HCT116 (cell line): ENCODE measurements around the gene TCTA. TPM values are rescaled to one million over a fixed set of nuclear protein-coding genes. Genes with fewer than 3 reads are reported as not detected.

Experiments used
- ATAC-seq: fragments of 200-7000 bp; cut with Tn5 transposase; 2 replicates; pipeline ENCODE4 v1.9.1; 2020; ENCODE audit warnings: mild to moderate bottlenecking, moderate library complexity
- BruUV-seq: library from RNA; stranded (reverse); fragments of 400-500 nt; replicated peaks from 2 replicates; lab custom pipeline; 2021; lab: Mats Ljungman, UMichigan
- CTCF ChIA-PET: fragments of 300-600 bp; sonication (Branson Sonifier 250); formaldehyde crosslinking; loops from one replicate; lab custom pipeline; 2021; ENCODE audit warnings: antibody characterized with exemption; lab: Charles Lee
- POLR2A ChIA-PET: fragments of 300-600, 350-600 bp; sonication (Branson Sonifier 250); formaldehyde crosslinking; loops from one replicate; lab custom pipeline; 2021; ENCODE audit warnings: antibody characterized with exemption; lab: Charles Lee
- RAD21 ChIA-PET, 2 experiments: fragments of 300-600 bp; sonication (Branson Sonifier 250); formaldehyde crosslinking; loops; one replicate each; lab custom pipeline; 2023; ENCODE audit warnings: low total read pairs in 2 of 2; ENCODE audit not compliant: uncharacterized antibody in 2 of 2, unreplicated experiment in 2 of 2, low non-redundant PET in 1 of 2; lab: Charles Lee
- DNase-seq: peaks from one replicate; pipeline ENCODE4 v3.0.0-alpha.2; 2010; ENCODE audit warnings: low read depth, low spot score
- H2AFZ ChIP-seq: fragments of 200-600 bp; shearing (Covaris generic), sonication (generic); 2 replicates; pipeline ENCODE4 v1.6.1; 2017; ENCODE audit warnings: low read depth, mixed run types, mixed read lengths, antibody characterized with exemption, low read length; ENCODE audit not compliant: poor library complexity, severe bottlenecking
- H3K27ac ChIP-seq: 2 replicates; pipeline ENCODE4 v1.5.1; 2012; ENCODE audit warnings: low read depth, low read length
- H3K27me3 ChIP-seq: fragments of 200-600 bp; sonication (generic); 2 replicates; pipeline ENCODE4 v1.6.1; 2016; ENCODE audit warnings: mixed run types, low read length, mixed read lengths; ENCODE audit not compliant: insufficient read depth
- H3K36me3 ChIP-seq, 2 experiments: fragments of 200-500 bp in 1 of 2; fragments of 200-600 bp in 1 of 2; sonication (Bioruptor generic) in 1 of 2; sonication (generic) in 1 of 2; 2 replicates each; pipeline versions ENCODE4 v1.5.1 to v1.6.1; 2014 to 2016; ENCODE audit warnings: low read length in 2 of 2, inconsistent platforms in 1 of 2, mixed read lengths in 1 of 2, mixed run types in 1 of 2; ENCODE audit not compliant: insufficient read depth in 2 of 2, control insufficient read depth in 1 of 2
- H3K4me1 ChIP-seq, 2 experiments: fragments of 200-600 bp in 1 of 2; sonication (generic) in 1 of 2; 2 replicates each; pipeline versions ENCODE4 v1.5.1 to v1.6.1; 2012 to 2017; ENCODE audit warnings: low read length in 2 of 2, inconsistent platforms in 1 of 2, mild to moderate bottlenecking in 1 of 2, mixed read lengths in 1 of 2, mixed run types in 1 of 2, moderate library complexity in 1 of 2; ENCODE audit not compliant: insufficient read depth in 2 of 2, control insufficient read depth in 1 of 2
- H3K4me2 ChIP-seq: fragments of 200-600 bp; sonication (generic); 2 replicates; pipeline ENCODE4 v1.6.1; 2017; ENCODE audit warnings: mixed run types, low read length, mixed read lengths
- H3K4me3 ChIP-seq, 2 experiments: fragments of 200-600 bp in 1 of 2; sonication (generic) in 1 of 2; replicated peaks in 1 of 2; 2 replicates each; pipeline ENCODE4 v1.5.1; 2011 to 2016; ENCODE audit warnings: low read length in 2 of 2, control low read depth in 1 of 2, low read depth in 1 of 2, mild to moderate bottlenecking in 1 of 2, mixed read lengths in 1 of 2, mixed run types in 1 of 2
- H3K79me2 ChIP-seq: fragments of 200-600 bp; sonication (generic); 2 replicates; pipeline ENCODE4 v1.6.1; 2017; ENCODE audit warnings: mild to moderate bottlenecking, mixed run types, low read length, moderate library complexity, mixed read lengths; ENCODE audit not compliant: insufficient read depth
- H3K9ac ChIP-seq: fragments of 200-600 bp; sonication (generic); 2 replicates; pipeline ENCODE4 v1.6.1; 2016; ENCODE audit warnings: low read length, mixed read lengths
- H3K9me2 ChIP-seq: fragments of 200-600 bp; sonication (generic), shearing (Covaris generic); 2 replicates; pipeline ENCODE4 v1.6.1; 2017; ENCODE audit warnings: mixed run types, mild to moderate bottlenecking, moderate library complexity; ENCODE audit not compliant: insufficient read depth
- H3K9me3 ChIP-seq, 2 experiments: fragments of 200-500 bp in 1 of 2; fragments of 200-600 bp in 1 of 2; sonication (Bioruptor generic) in 1 of 2; sonication (generic) in 1 of 2; 2 replicates each; pipeline ENCODE4 v1.6.1; 2014 to 2017; ENCODE audit warnings: low read length in 2 of 2, mixed read lengths in 2 of 2, inconsistent platforms in 1 of 2, low read depth in 1 of 2, mild to moderate bottlenecking in 1 of 2, mixed run types in 1 of 2, moderate library complexity in 1 of 2; ENCODE audit not compliant: control insufficient read depth in 1 of 2, insufficient read depth in 1 of 2
- H4K20me1 ChIP-seq: fragments of 200-600 bp; sonication (generic), shearing (Covaris generic); 2 replicates; pipeline ENCODE4 v1.6.1; 2017; ENCODE audit warnings: mixed run types, mild to moderate bottlenecking, moderate library complexity; ENCODE audit not compliant: insufficient read depth
- ATF3 ChIP-seq: IDR thresholded peaks from 2 replicates; pipeline ENCODE4 v1.6.1; 2012
- CEBPB ChIP-seq: IDR thresholded peaks from 2 replicates; pipeline ENCODE4 v1.6.1; 2012; ENCODE audit warnings: low read depth
- EGR1 ChIP-seq: IDR thresholded peaks from 2 replicates; pipeline ENCODE4 v1.6.1; 2012; ENCODE audit warnings: low read depth
- EZH2phosphoT487 ChIP-seq: fragments of 200-600 bp; IDR thresholded peaks from 2 replicates; pipeline ENCODE4 v1.6.1; 2018; ENCODE audit warnings: antibody characterized with exemption, borderline replicate concordance
- FOSL1 ChIP-seq: IDR thresholded peaks from 2 replicates; pipeline ENCODE4 v1.6.1; 2012; ENCODE audit warnings: low read depth
- MAX ChIP-seq: IDR thresholded peaks from 2 replicates; pipeline ENCODE4 v1.6.1; 2012
- POLR2A ChIP-seq: IDR thresholded peaks from 2 replicates; pipeline ENCODE4 v1.7.0; 2011; ENCODE audit warnings: borderline replicate concordance; ENCODE audit not compliant: insufficient read depth, insufficient read length; ENCODE audit errors: extremely low read depth
- REST ChIP-seq: IDR thresholded peaks from 2 replicates; pipeline ENCODE4 v1.6.1; 2012; ENCODE audit warnings: low read depth
- SIN3A ChIP-seq: IDR thresholded peaks from 2 replicates; pipeline ENCODE4 v1.6.1; 2012; ENCODE audit warnings: low read depth
- SRF ChIP-seq: IDR thresholded peaks from 2 replicates; pipeline ENCODE4 v1.6.1; 2012; ENCODE audit warnings: low read depth
- TCF7L2 ChIP-seq: IDR thresholded peaks from 2 replicates; pipeline ENCODE4 v1.7.0; 2011; ENCODE audit warnings: borderline replicate concordance, inconsistent platforms; ENCODE audit not compliant: insufficient read depth, insufficient read length; ENCODE audit errors: extremely low read depth
- YY1 ChIP-seq: IDR thresholded peaks from 2 replicates; pipeline ENCODE4 v1.6.1; 2011; ENCODE audit warnings: low read length, low read depth, moderate library complexity, mild to moderate bottlenecking; ENCODE audit not compliant: insufficient replicate concordance; ENCODE audit errors: extremely low read depth
- ZNF274 ChIP-seq: fragments of 200-500 bp; sonication (Bioruptor generic); IDR thresholded peaks from 2 replicates; pipeline ENCODE4 v1.6.1; 2014; ENCODE audit warnings: mild to moderate bottlenecking, low read depth, low read length, inconsistent platforms
- intact Hi-C: fragments of 100-400 bp; cut with micrococcal nuclease; formaldehyde crosslinking; loops from 2 replicates; pipeline ENCODE4 v1.10.0; 2022
- total RNA-seq: library from RNA; stranded (reverse); gene quantifications from one replicate; pipeline ENCODE4 v1.2.1, GENCODE V29; 2021; ENCODE audit not compliant: unreplicated experiment

Gene TCTA
- total RNA-seq, 1 experiment from 2014 or later, result 11.9 TPM

- intact Hi-C loops, result no loop called here
- BruUV-seq, result no TSS peak
- CTCF ChIA-PET, result no interaction called here
Observed at GRCh38 chr3:49424816-49425215, 12.6 kb downstream of the TCTA start.

GRCh38 chr3:49427586-49427985 is 15.4 kb downstream of the TCTA start:
- no peaks in the 10 kb centered on the region for H4K20me1 ChIP-seq
- intact Hi-C loops, result no loop called here
- BruUV-seq, result no TSS peak
- no peak for ATAC-seq
- H3K4me3 ChIP-seq, result no peak overlapping the region
- peaks cover 4 to 24% of the 10 kb centered on the region in 2 experiments for H3K4me1 ChIP-seq
- H3K9me2 ChIP-seq, result no peaks in the 10 kb centered on the region
- DNase-seq, result no peak
- ChIA-PET RAD21 (no interaction called here), POLR2A (interaction anchor here (1.1 kb wide), 1 partner anchor 16 kb away, joined by 3 read pairs; the partner anchor contains the start of genes RHOA and TCTA), CTCF (no interaction called here)
- no peak overlapping the region for H2AFZ ChIP-seq
- H3K4me2 ChIP-seq, result no peak overlapping the region
- no peak overlapping the region for H3K27ac ChIP-seq
- no peaks in the 10 kb centered on the region for H3K9me3 ChIP-seq
- peaks cover 0 to 2% of the 10 kb centered on the region in 2 experiments; a peak in 1 of 4 replicates for H3K36me3 ChIP-seq
- H3K79me2 ChIP-seq, result no peaks in the 10 kb centered on the region
- no peak overlapping the region for H3K9ac ChIP-seq
- H3K27me3 ChIP-seq, result no peaks in the 10 kb centered on the region
- TF ChIP-seq ATF3 (no peak), MAX (no peak), EGR1 (no peak), CEBPB (no peak), SRF (no peak), SIN3A (no peak), EZH2phosphoT487 (no peak), POLR2A (no peak), ZNF274 (no peak), YY1 (no peak), TCF7L2 (no peak), REST (no peak)

More at GRCh38 chr3:49424816-49425215, 12.6 kb downstream of the TCTA start:
- H3K4me2 ChIP-seq, result no peak overlapping the region
- ChIA-PET POLR2A (no interaction called here), RAD21 (no interaction called here)
- H4K20me1 ChIP-seq, result no peaks in the 10 kb centered on the region
- H3K9ac ChIP-seq, result no peak overlapping the region
- H2AFZ ChIP-seq, result no peak overlapping the region
- DNase-seq (no peak), ATAC-seq (no peak)
- no peak overlapping the region for H3K27ac ChIP-seq
- no peak overlapping the region for H3K4me3 ChIP-seq
- H3K27me3 ChIP-seq, result no peaks in the 10 kb centered on the region
- peaks cover 0 to 2% of the 10 kb centered on the region in 2 experiments; a peak in 1 of 4 replicates for H3K36me3 ChIP-seq
- no peaks in the 10 kb centered on the region for H3K9me2 ChIP-seq
- no peaks in the 10 kb centered on the region for H3K9me3 ChIP-seq
- H3K4me1 ChIP-seq, result peaks cover under 1 to 47% of the 10 kb centered on the region in 2 experiments
- no peaks in the 10 kb centered on the region for H3K79me2 ChIP-seq
- TF ChIP-seq EGR1 (no peak), ZNF274 (no peak), FOSL1 (no peak), ATF3 (no peak)
